Urinary bladder (tissue), 4 donors: ENCODE measurements around the gene NUP155. TPM values are rescaled to one million over a fixed set of nuclear protein-coding genes. Genes with fewer than 3 reads are reported as not detected.

Experiments used
- DNase-seq: peaks from one replicate; pipeline ENCODE4 v3.0.0-alpha.2; 2015; ENCODE audit errors: extremely low spot score
- H3K27ac ChIP-seq: one replicate; pipeline ENCODE4 v1.5.1; 2013; ENCODE audit warnings: low read depth, mild to moderate bottlenecking, moderate library complexity
- H3K36me3 ChIP-seq: one replicate; pipeline ENCODE4 v1.6.1; 2013; ENCODE audit warnings: mild to moderate bottlenecking, moderate library complexity; ENCODE audit not compliant: insufficient read depth
- H3K4me1 ChIP-seq: one replicate; pipeline ENCODE4 v1.6.1; 2013; ENCODE audit warnings: mild to moderate bottlenecking, moderate library complexity; ENCODE audit not compliant: insufficient read depth
- H3K4me3 ChIP-seq: one replicate; pipeline ENCODE4 v1.5.1; 2013; ENCODE audit warnings: low read depth, low read length
- WGBS: extraction: QIAGEN DNeasy Blood & Tissue Kit; methylation state at CpG from one replicate; pipeline ENCODE4 v1.1.7; 2013; 5-methylcytosine and 5-hydroxymethylcytosine counted together
- polyA plus RNA-seq: library from polyadenylated mRNA; stranded (reverse); fragments of 200-250 nt; gene quantifications from one replicate; pipeline ENCODE4 v1.2.3, GENCODE V29; 2013
- small RNA-seq: library from RNA; depleted of rRNA; stranded (forward); fragments of <200 nt; gene quantifications from one replicate; pipeline ENCODE3, GENCODE V24; 2014
- total RNA-seq: library from RNA; depleted of rRNA; stranded (reverse); fragments of >200 nt; gene quantifications from one replicate; pipeline ENCODE4 v1.2.3, GENCODE V29; 2014
- donor health status: healthy with polysubstance abuse.
- donor health status: healthy.

The NUP155 gene
- total and polyA plus RNA-seq, 2 donors, result 6.1 to 66.0 TPM

DNA sequence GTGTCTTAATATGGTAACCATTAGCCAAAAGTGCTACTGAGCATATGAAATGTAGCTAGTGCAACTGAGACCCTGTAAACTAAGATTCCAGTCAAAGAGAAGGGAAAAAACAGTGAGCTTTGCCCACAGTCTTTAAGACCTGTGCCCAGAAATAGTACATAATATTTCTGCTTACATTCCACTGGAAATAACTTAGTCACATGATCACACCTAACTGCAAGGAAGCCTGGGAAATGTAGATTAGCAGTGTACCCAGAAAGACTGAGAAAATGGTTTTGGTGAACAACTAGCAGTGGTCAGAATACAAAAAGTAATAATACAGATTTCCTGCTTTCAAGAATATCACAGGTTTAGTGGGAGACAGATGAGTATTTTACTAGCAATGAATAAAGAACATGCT lies 119.2 kb downstream of the NUP155 start:
- Histone ChIP-seq H3K4me3 (no peak overlapping the region), H3K36me3 (no peaks in the 10 kb centered on the region), H3K4me1 (no peaks in the 10 kb centered on the region), H3K27ac (no peak overlapping the region)
- DNase-seq, result no peak

DNA sequence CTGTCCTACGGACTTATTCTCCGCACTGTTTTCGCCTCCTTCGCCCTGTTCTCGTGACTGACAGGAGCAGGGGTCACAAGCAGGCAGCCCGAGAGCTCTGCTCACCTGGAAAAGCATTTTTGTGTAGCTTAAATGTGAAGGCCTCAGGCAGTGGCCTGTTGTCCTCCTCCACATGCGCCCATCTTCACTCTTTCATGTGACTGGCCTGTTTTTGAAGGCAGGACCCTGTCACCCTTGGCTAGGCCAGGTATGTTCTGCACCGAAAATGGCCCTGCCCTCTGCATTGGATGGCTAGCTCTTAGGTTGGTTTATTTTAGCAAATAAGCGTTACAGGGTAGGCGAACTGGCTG lies 121.1 kb downstream of the NUP155 start:
- H3K4me3 ChIP-seq, result peak overlapping the region; percentile 61
- H3K36me3 ChIP-seq, result no peaks in the 10 kb centered on the region
- peak overlapping the region; percentile 60 for H3K27ac ChIP-seq
- WGBS, result 61% methylated on average over 10 of the region's 10 CpGs
- DNase-seq, result no peak
- H3K4me1 ChIP-seq, result no peaks in the 10 kb centered on the region

DNA sequence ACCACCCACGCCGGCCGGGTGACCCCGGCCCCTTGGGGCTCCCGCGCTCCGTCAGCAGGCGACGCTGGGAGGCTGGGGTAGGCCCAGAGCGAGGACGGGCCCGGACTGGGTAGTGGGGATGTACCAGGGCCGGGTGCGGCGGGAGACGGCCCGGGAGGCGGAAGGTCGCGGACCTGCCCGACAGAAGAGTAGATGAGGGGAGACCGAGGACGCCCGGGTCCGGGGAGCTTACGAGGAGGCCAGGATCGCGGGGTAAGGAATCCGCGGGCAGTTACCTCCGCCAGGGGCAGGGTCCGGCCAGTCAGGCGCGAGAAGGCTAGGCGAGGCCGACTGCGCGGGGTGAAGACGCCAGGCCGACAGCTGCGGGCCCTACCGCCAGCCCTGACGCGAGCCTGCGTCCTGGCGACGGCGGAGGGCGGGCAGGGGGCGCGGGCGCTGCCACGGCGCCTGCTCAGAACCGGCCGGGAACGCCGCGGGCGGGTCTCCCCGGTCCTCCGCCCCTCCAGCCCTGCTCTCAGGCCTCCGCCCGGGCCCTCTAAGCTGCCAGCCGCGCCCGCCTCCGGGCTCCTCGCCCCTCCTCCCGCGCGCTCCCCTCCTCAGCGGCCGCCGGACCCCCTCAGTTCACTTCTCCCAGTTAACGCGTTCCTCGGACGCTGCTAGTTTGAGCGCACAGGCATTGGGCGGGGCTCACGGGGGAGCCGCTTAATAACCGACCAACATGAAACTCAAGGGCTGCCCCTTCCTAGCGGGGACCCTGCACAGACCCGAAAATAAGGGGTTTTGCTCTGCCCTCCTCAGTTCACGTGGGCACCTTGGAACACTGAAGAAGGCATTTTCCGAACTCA lies 121.7 kb downstream of the NUP155 start, which contains the start of gene CPLANE1:
CPLANE1 (minus strand) TSS at position 407 of the 845 bp plus-strand sequence. CDS start 1,678 bp downstream, outside the sequence.
- under 1% methylated on average over 88 of the region's 88 CpGs for WGBS
- Histone ChIP-seq H3K4me3 (peak within 1 kb of the TSS; percentile 61), H3K4me1 (no peaks in the 10 kb centered on the region)

DNA sequence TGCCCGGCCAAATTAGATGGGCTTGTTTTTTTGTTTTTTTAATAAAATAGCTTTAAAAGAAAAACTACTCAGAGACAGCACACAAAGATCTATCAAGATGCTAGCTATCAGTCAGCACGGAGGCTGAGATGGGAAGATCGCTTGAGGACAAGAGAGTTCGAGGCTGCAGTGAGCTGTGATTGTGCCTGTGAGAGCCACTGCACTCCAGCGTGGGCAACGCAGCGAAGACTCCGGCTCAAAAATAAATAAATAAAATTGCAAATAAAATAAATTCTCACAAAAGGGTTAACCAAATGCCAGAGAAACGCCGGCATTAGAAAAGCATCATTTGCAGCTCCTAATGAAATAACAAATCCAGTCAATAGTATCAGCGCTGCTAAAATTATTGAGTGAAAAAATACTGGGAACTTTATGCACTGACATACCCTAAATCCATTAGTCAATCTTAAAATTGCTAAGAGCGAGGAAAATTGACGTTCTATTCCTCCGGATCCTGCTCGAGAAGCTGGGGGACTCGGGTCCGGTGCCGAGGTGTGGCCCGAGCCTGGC lies 122.4 kb downstream of the NUP155 start:
- H3K27ac ChIP-seq, result peak overlapping the region; percentile 60
- no peak for DNase-seq
- no peaks in the 10 kb centered on the region for H3K4me1 ChIP-seq
- 4% methylated on average over 19 of the region's 19 CpGs for WGBS
- H3K36me3 ChIP-seq, result no peaks in the 10 kb centered on the region
- peak overlapping the region; percentile 61 for H3K4me3 ChIP-seq

More for the DNA sequence above, 121.7 kb downstream of the NUP155 start, which contains the start of gene CPLANE1:
- H3K27ac ChIP-seq, result peak within 1 kb of the TSS; percentile 60
- H3K36me3 ChIP-seq, result no peaks in the 10 kb centered on the region
- DNase-seq, result peak; percentile 49

DNA sequence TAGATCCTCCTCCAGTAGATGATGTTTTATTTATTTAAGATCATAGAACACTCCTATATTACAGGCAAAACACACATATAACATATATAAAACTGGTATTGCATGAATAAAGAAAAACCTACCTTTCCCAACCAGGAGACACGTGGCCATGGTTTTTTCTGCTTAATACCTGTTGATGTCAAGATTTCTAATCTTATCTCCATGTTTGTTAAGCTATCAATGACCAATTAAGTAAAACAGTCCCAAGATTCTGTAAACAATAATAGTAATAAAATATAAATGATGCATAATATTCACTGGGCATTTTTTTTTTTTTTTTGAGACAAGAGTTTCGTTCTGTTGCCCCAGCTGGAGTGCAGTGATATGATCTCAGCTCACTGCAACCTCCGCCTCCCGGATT lies 123.4 kb downstream of the NUP155 start:
- no peak for DNase-seq
- Histone ChIP-seq H3K27ac (no peak overlapping the region), H3K4me1 (no peaks in the 10 kb centered on the region), H3K4me3 (no peak overlapping the region), H3K36me3 (no peaks in the 10 kb centered on the region)
- WGBS, result 79% methylated on average over 4 of the region's 4 CpGs

DNA sequence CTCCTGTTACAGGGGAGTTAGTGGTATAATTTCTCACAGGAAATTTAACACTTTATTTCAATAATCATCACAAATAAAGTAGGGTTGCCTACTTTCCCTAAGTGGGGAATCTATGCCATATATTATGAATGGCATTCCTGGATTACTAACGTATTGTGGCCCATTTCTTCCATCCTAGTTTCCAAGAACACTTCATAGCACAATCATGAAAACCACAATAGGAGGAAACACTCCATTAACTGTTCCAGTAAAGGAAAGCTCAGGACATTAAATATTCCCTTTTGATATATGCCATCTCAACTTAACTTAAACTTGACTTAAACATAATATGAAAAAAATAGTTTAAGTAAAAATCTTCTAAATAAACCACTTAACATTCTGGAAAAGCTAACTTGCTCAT lies 123.9 kb downstream of the NUP155 start:
- H3K36me3 ChIP-seq, result no peaks in the 10 kb centered on the region
- H3K27ac ChIP-seq, result no peak overlapping the region
- DNase-seq, result no peak
- H3K4me3 ChIP-seq, result no peak overlapping the region
- H3K4me1 ChIP-seq, result no peaks in the 10 kb centered on the region
- 44% methylated on average over 1 of the region's 1 CpG for WGBS

Small RNAs within 50 kb of the gene (small RNA-seq; reads per million reads assigned to genes)
- gene RNU7-75P, result not detected

Other genes with a start within 250 kb of the NUP155 start
- 89.6 TPM for gene CPLANE1, start 121.7 kb downstream of the NUP155 start, total RNA-seq
- gene CPLANE1, start 121.7 kb downstream of the NUP155 start, polyA plus RNA-seq, result 5.3 TPM
- 48.3 TPM for gene WDR70, start 8.2 kb upstream of the NUP155 start, total RNA-seq
- gene WDR70, start 8.2 kb upstream of the NUP155 start, polyA plus RNA-seq, result 19.3 TPM